ENCODE measurements around the gene UCHL3.

GRCh38 chr13:75506018-75506417, 43.6 kb upstream of the UCHL3 start:
- TF ChIP-seq RAD21 (IDR thresholded peaks at IDR 0.05; ENCODE audit: low read length) (no peak), CHD1 (IDR thresholded peaks at IDR 0.05; ENCODE audit: low read depth, low read length) (no peak), CTCF (conservative IDR thresholded peaks at IDR 0.05; ENCODE audit: low read depth, low read length) (no peak), USF2 (IDR thresholded peaks at IDR 0.05; ENCODE audit: low read depth, low read length) (no peak), POLR2A (IDR thresholded peaks at IDR 0.05; ENCODE audit: low read depth, low read length) (no peak)
